AG04450 (cell line): ENCODE results near the gene KATNAL2. TPM values are rescaled to one million over a fixed set of nuclear protein-coding genes. Genes with fewer than 3 reads are reported as not detected.

Source experiments
- CTCF ChIA-PET: fragments of 300-600, 350-600 bp; formaldehyde crosslinking; extraction: SDS; loops from one replicate; lab custom pipeline; 2022; ENCODE audit warnings: antibody characterized with exemption, inconsistent platforms; lab: Charles Lee
- POLR2A ChIA-PET: fragments of 350-600 bp; formaldehyde crosslinking; extraction: SDS; loops from one replicate; lab custom pipeline; 2021; ENCODE audit warnings: antibody characterized with exemption, inconsistent platforms; lab: Yijun Ruan, JAX
- DNase-seq: peaks from one replicate; pipeline ENCODE4 v3.0.0-alpha.2; 2011; ENCODE audit warnings: low read depth, low spot score
- H3K27ac ChIP-seq: one replicate; pipeline ENCODE4 v1.5.1; 2012; ENCODE audit warnings: low read depth, low read length, control low read depth
- H3K27me3 ChIP-seq: one replicate; pipeline ENCODE4 v1.6.0; 2012; ENCODE audit warnings: low read length; ENCODE audit not compliant: control insufficient read depth, insufficient read depth
- H3K4me3 ChIP-seq: 2 replicates; pipeline ENCODE4 v1.5.1; 2011; ENCODE audit warnings: mild to moderate bottlenecking, low read depth, low read length, control low read depth
- H3K9me3 ChIP-seq: 2 replicates; pipeline ENCODE4 v1.5.1; 2012; ENCODE audit warnings: low read length; ENCODE audit not compliant: control insufficient read depth, insufficient read depth
- CTCF ChIP-seq: IDR thresholded peaks from 2 replicates; pipeline ENCODE4 v1.5.1; 2011; ENCODE audit warnings: low read depth, low read length, control low read depth, inconsistent platforms
- polyA plus RNA-seq: library from polyadenylated mRNA; depleted of rRNA; stranded (reverse); fragments of >200 nt; gene quantifications from 2 replicates; pipeline ENCODE4 v1.2.3, GENCODE V29; 2011

KATNAL2 gene
- polyA plus RNA-seq, 1 experiment, result 1.9 TPM

GRCh38 chr18:47109720-47110119, 192.3 kb downstream of the KATNAL2 start:
- Histone ChIP-seq H3K4me3 (no peak overlapping the region), H3K9me3 (no peaks in the 10 kb centered on the region), H3K27ac (no peak overlapping the region), H3K27me3 (no peaks in the 10 kb centered on the region)
- POLR2A ChIA-PET, result no interaction called here
- no peak for TF ChIP-seq CTCF
- CTCF ChIA-PET, result interaction anchor here (0.9 to 1.9 kb wide), 2 partner anchors 10 to 95 kb away, joined by 4 to 7 read pairs; no protein-coding TSS in a partner anchor
- DNase-seq, result no peak

GRCh38 chr18:47110492-47111274, 193.3 kb downstream of the KATNAL2 start:
- TF ChIP-seq CTCF, result no peak
- POLR2A ChIA-PET, result no interaction called here
- H3K9me3 ChIP-seq, result no peaks in the 10 kb centered on the region
- CTCF ChIA-PET, result interaction anchor here (0.6 to 1.9 kb wide), 4 partner anchors 11 to 696 kb away, joined by 3 to 12 read pairs (median 6); no protein-coding TSS in a partner anchor
- DNase-seq, result no peak
- no peak overlapping the region for H3K4me3 ChIP-seq
- no peaks in the 10 kb centered on the region for H3K27me3 ChIP-seq
- H3K27ac ChIP-seq, result no peak overlapping the region

- ChIA-PET POLR2A (no interaction called here), CTCF (interaction anchor here (0.8 to 2.2 kb wide), 6 partner anchors 13 to 101 kb away, joined by 3 to 13 read pairs (median 4); no protein-coding TSS in a partner anchor)
- Histone ChIP-seq H3K27ac (no peak overlapping the region), H3K9me3 (no peaks in the 10 kb centered on the region), H3K27me3 (no peaks in the 10 kb centered on the region), H3K4me3 (no peak overlapping the region)
- no peak for DNase-seq
- TF ChIP-seq CTCF, result no peak
Observed at GRCh38 chr18:47113796-47114540, 196.6 kb downstream of the KATNAL2 start.

- no peak for DNase-seq
- CTCF ChIA-PET, result interaction anchor here (1.2 to 1.5 kb wide), 2 partner anchors 16 to 89 kb away, joined by 3 read pairs; no protein-coding TSS in a partner anchor
- Histone ChIP-seq H3K4me3 (no peak overlapping the region), H3K9me3 (no peaks in the 10 kb centered on the region), H3K27me3 (no peaks in the 10 kb centered on the region), H3K27ac (no peak overlapping the region)
- POLR2A ChIA-PET, result no interaction called here
- no peak for TF ChIP-seq CTCF
Observed at GRCh38 chr18:47115205-47115604, 197.8 kb downstream of the KATNAL2 start.
